GM18870 (cell line): ENCODE results near the gene STEAP2.

Experiments
- ATAC-seq: cut with Tn5 transposase; IDR thresholded peaks from one replicate; pipeline ENCODE4 v1.9.1; 2021; ENCODE audit warnings: moderate library complexity; ENCODE audit not compliant: unreplicated experiment

STEAP2 gene

DNA sequence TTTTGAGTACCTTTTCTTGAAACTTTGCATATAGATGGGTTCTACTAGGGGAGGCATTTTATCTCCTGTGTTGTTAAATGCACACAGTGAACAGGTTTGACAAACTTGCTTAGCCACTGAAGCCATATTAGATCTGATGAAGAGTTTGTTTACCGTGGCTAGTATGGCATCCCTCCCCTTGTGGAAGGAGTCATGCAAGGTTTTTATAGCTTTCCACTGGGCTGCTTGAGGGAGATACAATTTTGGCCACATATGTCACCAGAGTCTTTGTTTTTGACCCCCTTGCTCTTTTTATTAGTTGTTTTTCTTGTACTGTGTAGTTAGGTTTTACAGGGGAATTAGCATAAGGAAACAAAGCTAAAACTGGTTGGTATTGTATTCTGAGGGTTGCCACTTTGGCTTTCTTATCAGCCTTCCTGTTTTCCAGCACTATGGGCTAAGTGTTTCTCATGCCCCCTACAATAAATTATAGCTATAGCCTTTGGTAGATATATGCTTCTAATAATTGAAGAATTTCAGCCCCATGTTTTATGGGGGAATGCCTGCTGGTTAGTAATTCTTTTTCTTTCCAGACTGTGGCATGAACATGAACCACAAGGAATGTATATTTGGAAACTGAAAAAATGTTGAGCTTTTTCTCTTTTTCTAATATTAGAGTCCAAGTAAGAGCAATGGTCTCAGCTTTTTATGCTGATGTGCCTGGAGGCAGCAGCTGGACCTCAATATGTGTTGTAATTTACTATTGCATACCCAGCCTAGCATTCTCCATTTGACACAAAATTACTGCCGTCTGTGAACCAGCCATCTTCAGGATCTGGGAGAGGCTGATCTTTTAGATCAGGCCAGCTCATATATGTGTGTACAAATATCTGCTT is 18.4 kb upstream of the STEAP2 start:
- no peak for ATAC-seq

DNA sequence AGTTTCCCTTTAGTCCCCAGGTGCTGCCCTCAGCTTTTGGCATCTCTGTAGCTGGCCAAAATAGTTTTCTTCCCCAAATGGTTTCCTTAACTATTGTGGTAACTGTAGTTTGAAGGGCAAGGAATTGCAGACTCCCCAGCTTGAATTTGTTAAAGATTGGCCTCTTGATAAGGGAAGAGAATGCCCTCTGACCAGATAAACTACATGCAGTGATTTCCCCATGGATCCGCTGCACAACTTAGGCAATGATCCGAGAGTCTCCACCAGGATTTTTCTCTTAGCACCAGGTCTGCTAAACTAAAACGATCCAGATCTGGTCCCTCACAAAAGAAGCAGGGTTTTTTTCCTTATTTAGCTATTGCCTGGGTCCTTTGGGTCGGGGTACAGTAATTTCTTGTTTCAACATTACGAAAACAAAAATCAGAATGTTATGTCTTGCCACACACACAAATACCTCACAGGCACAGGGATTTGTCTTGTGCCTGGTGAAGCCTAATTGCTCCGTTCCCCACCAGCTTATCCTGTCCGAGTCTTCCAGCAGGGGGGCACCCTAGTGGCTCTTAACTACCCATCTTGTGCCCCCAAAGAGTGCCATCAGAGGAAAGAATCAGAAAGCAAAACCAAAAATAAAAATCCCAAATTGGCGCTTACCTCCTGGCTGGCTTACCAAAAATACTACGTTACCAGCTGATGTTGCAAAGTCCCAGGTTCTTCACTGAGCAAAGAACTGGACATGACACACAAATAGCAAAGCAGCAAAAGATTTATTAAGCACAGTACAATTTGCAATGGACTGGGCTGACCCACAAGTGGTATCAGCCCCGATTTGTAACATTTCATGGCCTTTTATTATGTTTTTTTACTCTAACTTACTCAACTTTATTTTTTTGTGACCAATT is 16.4 kb upstream of the STEAP2 start:
- ATAC-seq = no peak

DNA sequence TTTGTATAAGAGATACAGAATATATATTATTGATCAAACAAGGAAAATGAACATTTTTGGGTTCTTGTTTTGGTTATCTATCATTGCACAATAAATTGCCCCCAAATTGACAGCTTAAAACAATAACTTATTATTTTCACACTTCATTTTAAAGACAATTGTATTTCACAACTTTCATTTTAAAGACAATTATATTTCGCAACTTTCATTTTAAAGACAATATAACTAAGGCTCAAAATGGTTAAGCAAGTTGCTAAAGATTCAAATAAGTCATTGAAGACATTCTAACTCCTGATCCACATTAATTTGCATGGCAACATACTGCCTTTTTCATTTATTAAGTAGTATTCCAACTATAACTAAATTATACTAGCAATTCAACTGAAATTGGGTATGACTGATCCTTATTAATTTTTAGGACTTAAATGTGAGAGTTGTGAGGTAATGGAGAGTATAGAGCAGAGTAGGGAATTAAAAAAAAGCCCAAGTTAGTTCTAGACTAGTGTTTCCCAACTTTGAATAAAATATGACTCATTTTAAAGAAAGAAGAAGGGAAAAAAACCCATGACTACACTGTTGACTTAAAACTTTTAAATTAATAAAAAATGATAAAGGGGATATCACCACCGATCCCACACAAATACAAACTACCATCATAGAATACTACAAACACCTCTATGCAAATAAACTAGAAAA is 9.9 kb upstream of the STEAP2 start:
- no peak for ATAC-seq

DNA sequence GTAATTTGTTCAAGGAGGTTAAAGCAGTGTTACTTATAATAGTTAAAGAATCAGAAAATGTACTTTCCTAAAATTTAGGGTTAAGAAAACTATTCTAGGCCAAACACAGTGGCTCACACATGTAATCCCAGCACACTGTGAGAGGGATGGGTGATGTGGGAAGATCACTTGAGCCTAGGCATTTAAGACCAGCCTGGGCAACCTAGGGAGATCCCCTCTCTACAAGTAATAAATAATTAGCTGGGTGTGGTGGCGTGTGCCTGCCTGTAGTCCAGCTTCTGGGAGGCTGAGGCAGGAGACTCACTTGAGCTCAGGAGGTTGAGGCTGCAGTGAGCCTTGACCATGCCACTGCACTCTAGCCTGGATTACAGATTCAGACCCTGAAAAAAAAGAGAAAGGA is 3.6 kb upstream of the STEAP2 start:
- ATAC-seq = no peak

DNA sequence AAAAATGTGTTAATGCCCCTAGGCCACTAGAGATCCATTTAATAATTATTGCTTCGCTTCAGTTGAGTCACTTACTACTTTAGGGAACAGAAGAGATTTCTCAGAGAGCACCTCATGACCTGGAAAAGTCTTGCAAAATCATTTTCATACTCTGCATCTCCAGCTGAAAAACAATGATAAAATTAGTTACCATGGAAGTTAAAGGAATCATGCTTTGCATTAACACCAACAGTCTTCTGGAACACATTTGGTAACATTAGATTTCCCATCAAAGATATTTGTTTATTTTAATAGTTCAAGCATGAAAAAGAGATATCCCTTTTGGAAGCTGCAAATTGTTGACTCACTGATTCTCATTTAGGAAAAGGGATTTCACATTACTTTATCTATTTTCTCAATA is 1.8 kb upstream of the STEAP2 start:
- no peak for ATAC-seq

DNA sequence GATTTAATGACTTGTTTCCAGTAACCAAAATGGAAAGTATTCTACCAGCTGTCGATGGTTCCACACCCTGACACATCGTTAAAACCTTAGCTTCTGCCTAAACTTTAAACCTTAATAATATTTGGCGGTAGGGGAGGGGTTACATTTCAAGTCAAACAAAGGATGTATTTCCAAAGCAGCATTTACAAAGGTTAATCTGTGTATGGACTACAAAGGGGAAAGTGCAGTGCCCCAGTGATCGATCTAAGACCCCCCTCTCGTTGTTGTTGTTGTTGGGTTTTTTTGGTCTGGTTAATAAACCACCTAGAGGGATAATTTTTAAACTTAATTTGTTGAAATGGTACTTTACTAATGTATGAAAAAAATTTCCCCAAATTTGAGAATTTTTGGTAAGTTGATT is 1.1 kb upstream of the STEAP2 start:
- ATAC-seq = no peak

DNA sequence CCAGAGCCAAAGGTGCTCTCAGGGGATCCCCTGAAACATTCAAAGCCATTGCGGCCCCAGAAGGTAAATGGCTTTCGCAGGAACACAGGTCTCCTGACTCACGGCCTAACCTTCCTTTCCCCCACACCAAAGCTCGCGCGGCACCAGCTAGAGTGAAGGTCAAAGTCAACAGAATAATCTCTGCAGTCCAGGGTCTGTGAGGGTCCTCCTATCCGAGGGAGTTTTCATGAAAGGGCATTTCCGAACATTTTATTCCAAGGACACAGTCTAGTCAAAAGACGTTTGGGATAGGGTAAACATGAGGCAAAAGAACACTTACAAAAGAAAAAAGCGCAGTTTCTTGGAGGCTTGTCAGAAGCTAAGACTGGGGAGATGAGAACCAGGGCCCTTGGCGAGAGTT is 559 bp upstream of the STEAP2 start:
- ATAC-seq = peak; percentile 4

DNA sequence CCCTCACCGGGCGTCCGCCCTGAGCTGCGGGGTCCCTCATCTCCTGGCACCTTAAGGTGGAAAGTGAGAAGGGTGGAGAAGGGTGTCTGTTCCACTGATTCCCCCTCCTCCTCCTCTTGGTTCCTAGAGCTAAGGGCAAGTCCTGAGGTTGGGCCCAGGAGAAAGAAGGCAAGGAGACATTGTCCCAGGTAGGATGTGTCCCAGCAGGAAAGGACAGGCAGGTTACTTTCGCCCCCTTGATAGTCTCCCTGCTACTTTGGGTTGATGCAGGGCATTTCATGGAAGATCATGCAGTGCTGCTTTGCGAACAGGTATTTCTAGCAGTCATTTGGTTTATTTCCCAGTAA is 582 bp downstream of the STEAP2 start:
- no peak for ATAC-seq

DNA sequence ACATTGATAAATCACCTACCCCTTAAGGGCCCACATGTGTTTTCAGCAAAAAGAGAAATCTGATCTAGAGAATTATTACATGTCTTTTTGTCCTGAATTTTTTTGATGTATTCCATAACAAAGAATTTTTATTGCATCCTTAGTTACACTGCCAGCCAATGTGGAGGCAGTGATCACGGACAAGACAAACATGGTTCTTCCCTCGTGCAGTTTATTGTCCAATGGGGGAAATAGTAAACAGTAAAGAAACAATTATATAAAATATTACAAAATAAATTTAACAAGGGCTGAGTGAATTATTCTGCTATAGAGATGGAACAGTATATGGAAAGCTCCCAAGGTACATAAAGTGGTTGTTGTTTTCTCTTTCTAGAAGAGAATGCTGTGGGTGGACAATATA is 2.0 kb downstream of the STEAP2 start:
- ATAC-seq = no peak

DNA sequence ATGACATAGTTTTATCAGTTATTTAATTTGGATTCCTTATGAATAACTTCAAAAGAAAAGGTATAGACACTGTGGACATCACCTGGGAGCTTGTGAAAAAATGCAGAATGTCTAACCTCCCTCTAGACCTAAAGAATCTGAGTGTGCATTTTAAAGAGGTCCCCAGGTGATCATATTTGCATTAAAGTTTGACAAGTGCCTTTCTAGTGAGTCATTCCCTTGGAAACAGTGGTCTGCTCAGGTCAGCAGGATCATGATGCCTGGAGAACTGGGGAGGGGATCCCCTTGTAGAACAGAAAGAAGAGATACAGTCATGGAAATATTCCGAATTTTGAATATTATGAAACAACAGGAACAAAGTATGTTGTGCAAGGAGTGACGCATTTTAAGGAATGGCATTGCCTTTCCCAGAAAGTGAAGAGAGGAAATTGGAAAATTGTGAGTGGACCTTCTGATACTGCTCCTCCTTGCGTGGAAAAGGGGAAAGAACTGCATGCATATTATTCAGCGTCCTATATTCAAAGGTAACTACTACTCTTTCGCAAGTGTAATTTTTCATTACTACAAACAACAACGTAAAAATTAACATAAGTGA is 4.6 kb downstream of the STEAP2 start:
- ATAC-seq = no peak

DNA sequence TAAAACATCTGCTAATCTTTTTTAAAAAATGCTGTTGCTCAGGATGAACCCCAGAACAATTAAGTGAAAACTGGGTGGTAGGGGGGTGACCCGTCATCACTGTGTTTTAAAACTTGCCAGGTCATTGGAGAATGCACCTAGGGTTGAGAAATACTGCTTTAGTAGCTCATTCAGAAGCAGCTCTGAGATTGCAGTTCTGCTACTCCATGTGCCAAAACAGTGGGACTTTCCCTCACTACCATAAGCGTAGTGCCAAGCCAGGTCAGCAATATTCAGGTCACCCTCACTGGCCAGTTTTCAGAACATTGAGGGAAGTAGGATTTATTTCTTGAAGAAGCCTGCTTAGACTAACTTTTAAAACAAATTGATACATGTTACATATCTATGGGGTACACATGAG is 5.2 kb downstream of the STEAP2 start:
- no peak for ATAC-seq

DNA sequence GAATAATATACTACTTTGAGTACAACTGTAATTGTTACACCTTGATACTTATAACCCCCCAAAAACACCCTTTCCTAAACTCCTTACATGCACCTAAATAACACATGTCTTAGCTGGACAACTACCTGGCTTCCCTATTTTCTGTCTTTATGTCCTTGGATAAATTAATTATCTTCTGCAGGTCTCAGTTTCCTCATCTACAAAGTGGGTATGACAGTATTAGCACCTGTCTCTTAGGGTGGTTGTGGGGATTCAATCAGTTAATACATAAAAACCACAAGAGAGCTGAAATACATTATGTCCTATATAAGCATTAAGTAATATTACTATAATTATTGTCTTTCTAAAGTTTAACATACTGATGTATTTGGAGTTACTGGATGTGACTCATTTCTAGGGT is 10.8 kb downstream of the STEAP2 start:
- ATAC-seq = no peak

DNA sequence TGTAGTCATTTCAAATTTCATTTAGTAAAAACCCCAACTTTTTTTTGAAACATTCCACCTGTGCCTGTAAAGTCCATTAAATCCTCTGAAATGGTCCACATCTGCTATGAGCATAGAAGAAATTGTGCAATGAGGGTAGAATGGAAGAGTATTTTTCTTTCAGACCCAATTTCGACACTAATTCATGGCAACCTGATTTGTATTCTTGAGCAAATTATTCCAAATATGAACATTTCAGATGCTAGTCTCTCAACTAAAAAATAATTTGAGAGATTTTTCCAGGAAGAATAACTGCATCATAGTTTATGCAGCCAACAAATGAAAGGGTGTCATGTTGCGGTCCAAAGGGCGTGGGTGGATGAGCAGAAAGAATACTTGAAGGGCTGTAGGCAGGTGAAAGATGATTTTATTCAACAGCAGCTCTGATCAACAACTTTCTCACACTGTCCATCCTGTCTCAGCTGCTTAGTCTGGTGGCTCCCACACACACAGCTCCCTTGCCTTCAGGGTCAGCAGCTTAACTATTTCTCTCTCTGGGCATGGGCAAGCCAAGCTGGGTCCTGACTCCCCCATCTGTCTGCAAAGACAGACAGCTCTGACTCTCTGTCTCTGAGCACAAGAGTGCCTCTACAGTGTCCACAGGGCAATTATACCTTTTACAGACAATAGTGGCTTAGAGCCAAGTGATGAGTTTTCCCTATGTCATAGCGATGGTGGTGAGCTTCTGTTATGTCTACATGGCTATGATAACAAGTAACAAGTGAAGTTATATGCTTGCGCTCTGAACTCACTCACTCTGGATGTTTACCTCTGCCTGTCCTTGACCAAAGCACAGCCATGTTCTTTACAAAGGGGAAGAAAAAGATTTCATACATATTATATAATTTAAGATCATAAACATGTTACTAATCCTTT is 11.5 kb downstream of the STEAP2 start:
- ATAC-seq = no peak

DNA sequence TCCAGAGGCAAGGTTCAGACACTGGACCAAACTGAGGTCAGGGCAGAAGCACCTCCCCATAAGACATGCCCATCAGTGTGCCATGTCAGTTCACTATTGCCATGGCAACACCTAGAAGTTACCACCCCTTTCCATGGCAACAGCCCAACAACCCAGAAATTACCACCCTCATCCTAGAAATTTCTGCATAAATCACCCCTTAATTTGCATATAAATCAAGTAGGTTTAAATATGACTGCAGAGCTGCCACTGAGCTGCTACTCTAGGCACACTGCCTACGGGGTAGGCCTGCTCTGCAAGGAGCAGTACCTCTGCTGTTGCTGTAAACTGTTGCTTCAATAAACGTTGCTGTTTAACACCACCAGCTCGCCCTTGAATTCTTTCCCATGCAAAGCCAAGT is 12.7 kb downstream of the STEAP2 start:
- ATAC-seq = no peak

DNA sequence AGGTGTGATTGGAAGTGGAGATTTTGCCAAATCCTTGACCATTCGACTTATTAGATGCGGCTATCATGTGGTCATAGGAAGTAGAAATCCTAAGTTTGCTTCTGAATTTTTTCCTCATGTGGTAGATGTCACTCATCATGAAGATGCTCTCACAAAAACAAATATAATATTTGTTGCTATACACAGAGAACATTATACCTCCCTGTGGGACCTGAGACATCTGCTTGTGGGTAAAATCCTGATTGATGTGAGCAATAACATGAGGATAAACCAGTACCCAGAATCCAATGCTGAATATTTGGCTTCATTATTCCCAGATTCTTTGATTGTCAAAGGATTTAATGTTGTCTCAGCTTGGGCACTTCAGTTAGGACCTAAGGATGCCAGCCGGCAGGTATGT is 13.6 kb downstream of the STEAP2 start:
- no peak for ATAC-seq

DNA sequence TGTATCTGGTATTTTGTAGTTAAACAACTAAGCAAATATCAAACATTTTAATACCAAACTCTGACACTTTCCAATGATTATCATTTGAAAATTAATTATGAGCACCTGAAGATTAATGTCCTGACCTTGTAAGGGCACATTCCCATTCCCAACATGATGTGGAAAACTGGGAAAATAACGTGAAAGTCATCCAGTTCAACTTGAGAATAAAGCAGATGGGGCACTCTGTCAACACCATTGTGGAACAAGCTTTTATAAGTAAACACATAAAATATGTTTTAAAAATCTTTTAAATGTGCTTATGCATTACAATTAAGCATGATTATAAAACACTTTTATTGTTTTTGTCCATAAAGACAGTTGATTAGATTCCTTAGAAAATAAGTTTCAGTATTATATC is 14.1 kb downstream of the STEAP2 start:
- no peak for ATAC-seq

DNA sequence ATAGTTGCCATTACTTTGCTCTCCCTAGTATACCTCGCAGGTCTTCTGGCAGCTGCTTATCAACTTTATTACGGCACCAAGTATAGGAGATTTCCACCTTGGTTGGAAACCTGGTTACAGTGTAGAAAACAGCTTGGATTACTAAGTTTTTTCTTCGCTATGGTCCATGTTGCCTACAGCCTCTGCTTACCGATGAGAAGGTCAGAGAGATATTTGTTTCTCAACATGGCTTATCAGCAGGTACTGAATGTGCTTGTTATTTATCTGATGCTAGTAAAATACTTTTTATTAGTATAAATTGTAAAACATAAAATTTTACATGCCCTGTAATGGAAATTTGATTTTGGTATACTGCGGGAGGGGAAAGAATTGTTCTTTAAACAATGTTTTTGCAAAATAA is 15.7 kb downstream of the STEAP2 start:
- no peak for ATAC-seq

DNA sequence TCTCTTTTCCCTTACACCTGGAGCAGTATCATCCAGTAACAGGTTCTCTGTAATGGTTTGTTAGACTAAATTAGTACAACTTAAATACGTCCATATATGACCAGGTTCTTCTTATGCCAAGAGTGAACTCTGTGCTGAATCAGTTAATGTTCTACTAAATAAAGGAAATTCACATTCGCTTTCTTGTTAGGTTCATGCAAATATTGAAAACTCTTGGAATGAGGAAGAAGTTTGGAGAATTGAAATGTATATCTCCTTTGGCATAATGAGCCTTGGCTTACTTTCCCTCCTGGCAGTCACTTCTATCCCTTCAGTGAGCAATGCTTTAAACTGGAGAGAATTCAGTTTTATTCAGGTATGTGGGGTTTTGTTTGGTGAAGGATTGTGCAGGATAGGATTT is 18.1 kb downstream of the STEAP2 start:
- no peak for ATAC-seq

DNA sequence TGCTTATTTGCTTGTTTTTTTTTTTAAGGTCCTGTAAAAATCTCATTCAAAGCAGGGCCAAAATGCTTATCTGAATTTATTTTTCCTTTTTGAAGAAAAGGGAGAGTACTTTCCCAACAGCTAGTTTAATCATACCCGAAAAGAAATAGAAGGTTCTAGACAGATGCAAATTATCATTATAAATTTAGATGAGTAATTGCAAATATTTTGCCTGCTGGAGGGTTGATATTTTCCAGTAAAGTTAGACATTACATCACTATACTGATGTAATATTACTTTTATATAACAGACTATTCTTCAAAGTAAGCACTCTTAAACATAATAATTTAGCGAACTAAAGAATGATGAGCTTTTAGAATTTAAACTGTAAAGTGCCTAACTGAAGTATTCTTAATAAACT is 19.3 kb downstream of the STEAP2 start:
- no peak for ATAC-seq

DNA sequence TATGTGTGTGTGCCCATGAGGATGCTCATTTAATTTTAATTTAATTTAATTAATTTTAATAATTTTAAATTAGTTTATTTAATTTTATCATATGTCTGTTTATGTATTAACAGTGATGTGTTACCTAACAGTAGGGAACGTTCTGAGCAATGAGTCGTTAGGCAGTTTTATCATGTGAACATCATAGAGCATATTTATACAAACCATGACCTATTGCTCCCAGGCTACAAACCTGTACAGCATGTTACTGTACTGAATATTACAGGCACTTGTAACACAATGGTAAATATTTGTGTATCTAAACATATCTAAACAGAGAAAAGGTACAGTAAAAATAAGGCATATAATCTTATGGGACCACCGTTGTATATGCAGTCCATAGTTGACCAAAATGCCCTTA is 19.8 kb downstream of the STEAP2 start:
- no peak for ATAC-seq
